Gastrocnemius medialis (tissue), 4 donors: ENCODE data around the gene FAM114A1.

Experiments used
- CTCF ChIP-seq, 5 experiments: fragments of 450-650 bp in 3 of 5; fragments of 200-600 bp in 2 of 5; sonication (generic) in 2 of 5; IDR thresholded peaks in 4 of 5; conservative IDR thresholded peaks in 1 of 5; 1 replicate in 4 of 5; 2 replicates in 1 of 5; pipeline ENCODE4 v1.5.1; 2016 to 2019; ENCODE audit warnings: antibody characterized with exemption in 5 of 5, mild to moderate bottlenecking in 3 of 5, moderate library complexity in 3 of 5
- POLR2A ChIP-seq, 2 donors: fragments of 450-650 bp; IDR thresholded peaks; one replicate each; pipeline ENCODE4 v1.6.1; 2017; ENCODE audit warnings: antibody characterized with exemption in 2 of 2, mild to moderate bottlenecking in 2 of 2, moderate library complexity in 2 of 2

- TF ChIP-seq POLR2A (IDR thresholded peaks at IDR 0.05) (no peak), CTCF (IDR thresholded peaks at IDR 0.05 in 4 of 5, conservative IDR thresholded peaks at IDR 0.05 in 1 of 5) (no peak)
Observed at GRCh38 chr4:38832624-38833528, 34.7 kb upstream of the FAM114A1 start.
